Upper lobe of right lung (tissue), 1 donor: ENCODE measurements around the gene IGFALS. TPM values are rescaled to one million over a fixed set of nuclear protein-coding genes. Genes with fewer than 3 reads are reported as not detected.

Experiments used
- ATAC-seq: fragments of 200-7000 bp; cut with Tn5 transposase; one replicate; pipeline ENCODE4 v1.9.1; 2020; ENCODE audit warnings: mild to moderate bottlenecking, moderate library complexity
- DNase-seq: peaks from one replicate; pipeline ENCODE4 v3.0.0-alpha.2; 2020
- H3K27ac ChIP-seq: fragments of 200-600 bp; one replicate; pipeline ENCODE4 v1.8.0; 2022
- H3K27me3 ChIP-seq: fragments of 200-600 bp; one replicate; pipeline ENCODE4 v1.8.0; 2022; ENCODE audit warnings: mild to moderate bottlenecking
- H3K36me3 ChIP-seq: fragments of 200-600 bp; one replicate; pipeline ENCODE4 v1.8.0; 2022
- H3K4me1 ChIP-seq: fragments of 200-600 bp; one replicate; pipeline ENCODE4 v1.8.0; 2022
- H3K4me3 ChIP-seq: fragments of 200-600 bp; one replicate; pipeline ENCODE4 v1.8.0; 2022; ENCODE audit warnings: mild to moderate bottlenecking
- H3K9me3 ChIP-seq: fragments of 200-600 bp; one replicate; pipeline ENCODE4 v1.8.0; 2022
- intact Hi-C: fragments of 100-400 bp; cut with DNase I; formaldehyde crosslinking; loops from one replicate; pipeline ENCODE4 v1.11.0; 2022
- total RNA-seq: library from RNA; stranded (reverse); fragmentation: NEBNext Ultra II Directional; extraction: Animal tissue kit (Norgen Biotek cat#: 25700); gene quantifications from one replicate; pipeline ENCODE4 v1.2.1, GENCODE V29; 2021
- TF ChIP-seq, protein P1 (sequence below): fragments of 200-600 bp; IDR thresholded peaks from one replicate; pipeline ENCODE4 v1.8.0; 2022; ENCODE audit warnings: antibody characterized with exemption
- donor health status: DM: no; HTN: yes; CAD: no; lungs with severe emphysema.

Gene IGFALS
- total RNA-seq, 1 donor from 2014 or later, result 2.5 TPM

DNA sequence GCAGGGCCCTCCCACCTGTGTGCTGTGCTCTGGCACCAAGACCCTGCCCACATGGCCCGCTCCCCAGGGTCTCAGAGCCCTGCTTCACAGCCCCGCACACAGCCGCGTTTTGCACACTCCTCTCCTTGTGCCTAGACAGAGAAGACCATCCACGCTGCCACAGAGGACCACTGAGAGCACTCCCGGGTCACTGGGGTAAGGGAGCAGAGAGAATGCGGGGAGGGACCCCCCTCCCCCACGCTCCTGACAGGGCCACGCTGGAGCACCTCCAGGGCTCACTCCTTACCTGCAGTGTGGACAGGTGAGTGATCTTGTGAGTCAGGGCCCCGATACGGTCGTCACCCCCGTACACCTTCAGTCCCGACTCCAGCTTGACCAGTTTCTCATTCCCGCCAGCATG lies 26.1 kb upstream of the IGFALS start:
- H3K9me3 ChIP-seq, result no peaks in the 10 kb centered on the region
- ATAC-seq, result no peak
- no peaks in the 10 kb centered on the region for H3K27me3 ChIP-seq
- H3K4me3 ChIP-seq, result no peak overlapping the region
- TF ChIP-seq, protein P1, sequence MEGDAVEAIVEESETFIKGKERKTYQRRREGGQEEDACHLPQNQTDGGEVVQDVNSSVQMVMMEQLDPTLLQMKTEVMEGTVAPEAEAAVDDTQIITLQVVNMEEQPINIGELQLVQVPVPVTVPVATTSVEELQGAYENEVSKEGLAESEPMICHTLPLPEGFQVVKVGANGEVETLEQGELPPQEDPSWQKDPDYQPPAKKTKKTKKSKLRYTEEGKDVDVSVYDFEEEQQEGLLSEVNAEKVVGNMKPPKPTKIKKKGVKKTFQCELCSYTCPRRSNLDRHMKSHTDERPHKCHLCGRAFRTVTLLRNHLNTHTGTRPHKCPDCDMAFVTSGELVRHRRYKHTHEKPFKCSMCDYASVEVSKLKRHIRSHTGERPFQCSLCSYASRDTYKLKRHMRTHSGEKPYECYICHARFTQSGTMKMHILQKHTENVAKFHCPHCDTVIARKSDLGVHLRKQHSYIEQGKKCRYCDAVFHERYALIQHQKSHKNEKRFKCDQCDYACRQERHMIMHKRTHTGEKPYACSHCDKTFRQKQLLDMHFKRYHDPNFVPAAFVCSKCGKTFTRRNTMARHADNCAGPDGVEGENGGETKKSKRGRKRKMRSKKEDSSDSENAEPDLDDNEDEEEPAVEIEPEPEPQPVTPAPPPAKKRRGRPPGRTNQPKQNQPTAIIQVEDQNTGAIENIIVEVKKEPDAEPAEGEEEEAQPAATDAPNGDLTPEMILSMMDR, result no peak
- H3K4me1 ChIP-seq, result peaks cover 2% of the 10 kb centered on the region
- peaks cover 69% of the 10 kb centered on the region for H3K36me3 ChIP-seq
- intact Hi-C loops, result no loop called here
- DNase-seq, result no peak
- no peak overlapping the region for H3K27ac ChIP-seq

DNA sequence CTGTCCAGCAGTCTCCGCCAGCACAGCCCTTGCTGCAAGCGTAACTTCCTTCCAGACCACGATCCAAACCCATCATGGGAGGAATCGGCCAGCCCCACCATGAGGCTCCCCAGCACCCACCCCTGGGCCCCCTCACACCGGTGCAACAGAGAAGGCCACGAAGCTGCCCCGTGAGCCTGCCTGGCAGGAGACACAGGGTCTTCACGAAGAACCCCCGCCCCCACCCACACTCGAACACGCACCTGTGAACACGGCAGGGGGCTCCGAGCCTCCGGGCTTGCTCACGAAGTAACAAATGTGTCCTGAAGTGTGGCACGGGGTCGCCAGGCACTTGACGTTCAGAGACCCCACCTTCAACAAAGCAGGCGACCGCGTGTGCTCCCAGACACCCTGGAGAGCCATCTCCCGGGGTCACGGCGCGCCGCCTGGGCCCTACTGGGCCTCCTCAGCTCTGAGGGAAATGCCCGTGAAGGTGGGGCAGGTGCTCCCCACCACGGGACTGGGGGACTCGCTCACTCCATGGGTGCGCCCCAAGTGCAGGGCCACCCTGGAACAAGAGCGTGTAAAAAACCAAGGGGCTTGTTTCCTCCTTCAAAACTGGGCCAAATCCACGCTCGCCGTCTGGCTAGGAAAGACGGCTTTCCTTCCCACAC lies 25.5 kb upstream of the IGFALS start:
- no peak overlapping the region for H3K27ac ChIP-seq
- no peaks in the 10 kb centered on the region for H3K4me1 ChIP-seq
- peak; percentile 54 for DNase-seq
- H3K4me3 ChIP-seq, result no peak overlapping the region
- TF ChIP-seq, protein P1, result no peak
- H3K9me3 ChIP-seq, result no peaks in the 10 kb centered on the region
- intact Hi-C loops, result no loop called here
- H3K27me3 ChIP-seq, result no peaks in the 10 kb centered on the region
- no peak for ATAC-seq
- H3K36me3 ChIP-seq, result peaks cover 71% of the 10 kb centered on the region

DNA sequence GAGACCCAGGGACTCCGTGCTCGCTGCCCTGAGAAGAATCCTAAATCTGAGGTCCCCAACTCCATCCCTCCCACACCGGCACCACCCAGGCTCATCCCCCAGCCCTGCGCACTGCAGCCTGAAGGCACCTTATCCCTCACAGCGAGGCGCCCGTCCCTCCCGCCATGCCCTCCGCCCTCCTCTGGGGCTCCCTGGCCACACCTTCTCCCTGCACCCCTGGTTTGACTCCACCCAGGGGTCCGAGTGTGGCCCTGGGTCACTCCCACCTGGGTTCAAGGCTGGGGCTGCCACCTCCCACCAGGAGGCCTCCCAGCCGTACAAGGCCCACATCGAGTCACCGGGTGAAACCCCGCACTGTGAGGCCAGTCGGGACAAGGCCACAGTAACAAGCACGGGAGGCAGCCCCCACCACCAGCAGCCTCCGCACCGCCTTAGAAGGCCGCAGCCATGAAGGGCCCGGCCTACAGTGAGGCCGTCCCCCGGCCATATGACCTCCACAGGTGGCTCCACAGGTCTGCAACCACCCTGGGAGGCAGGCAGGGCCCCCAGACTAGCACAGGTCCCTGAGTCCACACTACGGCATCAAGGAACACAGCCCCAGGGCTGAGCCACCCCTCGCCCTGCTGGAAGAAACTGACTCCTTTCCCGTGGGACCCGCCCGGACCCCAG lies 24.8 kb upstream of the IGFALS start:
- Histone ChIP-seq H3K4me1 (peaks cover under 1% of the 10 kb centered on the region), H3K27me3 (no peaks in the 10 kb centered on the region), H3K9me3 (no peaks in the 10 kb centered on the region), H3K4me3 (no peak overlapping the region), H3K27ac (no peak overlapping the region), H3K36me3 (peaks cover 73% of the 10 kb centered on the region)
- intact Hi-C loops, result no loop called here
- TF ChIP-seq, protein P1, result no peak
- ATAC-seq, result no peak
- DNase-seq, result no peak

DNA sequence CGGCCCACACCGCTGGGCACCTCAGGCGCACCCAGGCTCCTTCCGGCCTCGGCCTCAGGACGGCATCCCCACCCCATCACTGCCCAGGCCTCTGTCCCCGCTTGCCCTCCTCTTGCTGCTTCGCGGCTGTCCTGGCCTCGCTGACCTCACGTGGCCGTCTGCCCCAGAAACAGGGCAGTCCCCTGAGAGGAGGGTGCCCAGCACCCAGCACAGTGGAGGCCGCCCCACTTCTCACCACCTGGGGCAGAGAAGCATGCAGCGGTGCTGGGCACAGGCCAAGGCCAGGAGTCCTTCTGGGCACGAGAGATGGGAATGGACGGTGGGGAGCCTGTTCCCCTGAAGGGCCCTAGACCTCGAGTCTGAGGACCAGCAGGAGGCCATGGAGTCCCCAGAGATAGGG lies 24.2 kb upstream of the IGFALS start:
- no peak overlapping the region for H3K27ac ChIP-seq
- H3K9me3 ChIP-seq, result no peaks in the 10 kb centered on the region
- no peak overlapping the region for H3K4me3 ChIP-seq
- TF ChIP-seq, protein P1, result no peak
- H3K36me3 ChIP-seq, result peaks cover 71% of the 10 kb centered on the region
- ATAC-seq (no peak), DNase-seq (no peak)
- no peaks in the 10 kb centered on the region for H3K27me3 ChIP-seq
- peaks cover 6% of the 10 kb centered on the region for H3K4me1 ChIP-seq
- intact Hi-C loops, result no loop called here

DNA sequence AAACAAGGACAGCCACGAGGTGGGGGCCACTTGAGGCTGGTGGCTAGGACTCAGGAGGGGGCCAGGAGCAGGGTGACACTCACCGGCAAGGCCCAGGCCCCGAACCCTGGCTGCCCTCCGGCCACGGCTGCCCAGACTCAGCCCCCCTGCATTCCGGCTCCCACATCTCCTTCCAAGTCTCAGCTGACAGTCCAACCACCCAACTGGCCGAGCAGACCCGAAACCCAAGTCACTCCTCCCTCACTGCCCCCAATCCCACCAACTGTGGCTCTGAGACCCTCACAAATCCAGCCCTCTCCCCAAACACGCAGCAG lies 23.7 kb upstream of the IGFALS start:
- intact Hi-C loops, result no loop called here

More for the DNA sequence above, 23.7 kb upstream of the IGFALS start:
- Histone ChIP-seq H3K4me1 (peaks cover 11% of the 10 kb centered on the region), H3K36me3 (peaks cover 66% of the 10 kb centered on the region), H3K27me3 (no peaks in the 10 kb centered on the region), H3K27ac (no peak overlapping the region), H3K4me3 (no peak overlapping the region), H3K9me3 (no peaks in the 10 kb centered on the region)
- ATAC-seq, result no peak
- DNase-seq, result peak; percentile 60
- TF ChIP-seq, protein P1, result no peak
